Mesenteric fat pad (tissue), 1 donor: ENCODE measurements around the gene AOC1. TPM values are rescaled to one million over a fixed set of nuclear protein-coding genes. Genes with fewer than 3 reads are reported as not detected.

Experiments used
- DNase-seq: peaks from one replicate; pipeline ENCODE4 v3.0.0-alpha.2; 2020; ENCODE audit warnings: low spot score
- total RNA-seq: library from RNA; stranded (reverse); fragmentation: NEBNext Ultra II Directional; extraction: Animal tissue kit (Norgen Biotek cat#: 25700); gene quantifications from one replicate; pipeline ENCODE4 v1.2.1, GENCODE V29; 2021
- donor health status: DM: yes; HTN: yes; CAD: no.

Gene AOC1
- total RNA-seq, 1 donor from 2014 or later = 0.67 TPM

- no peak for DNase-seq
Measured at GRCh38 chr7:150835019-150835418, 17.3 kb upstream of the AOC1 start.

- DNase-seq = no peak
Measured at GRCh38 chr7:150835702-150836280, 16.5 kb upstream of the AOC1 start.

GRCh38 chr7:150838965-150839650 is 13.2 kb upstream of the AOC1 start:
- DNase-seq = no peak

- no peak for DNase-seq
Measured at GRCh38 chr7:150842018-150842417, 10.3 kb upstream of the AOC1 start.

- no peak for DNase-seq
Measured at GRCh38 chr7:150842716-150843115, 9.6 kb upstream of the AOC1 start.

GRCh38 chr7:150845421-150845861 is 6.9 kb upstream of the AOC1 start:
- DNase-seq = no peak

- no peak for DNase-seq
Measured at GRCh38 chr7:150846291-150847115, 5.8 kb upstream of the AOC1 start.

GRCh38 chr7:150847536-150847935 is 4.8 kb upstream of the AOC1 start:
- no peak for DNase-seq

- DNase-seq = no peak
Measured at GRCh38 chr7:150848111-150848510, 4.2 kb upstream of the AOC1 start.

GRCh38 chr7:150848561-150849115 is 3.7 kb upstream of the AOC1 start:
- DNase-seq = no peak

- no peak for DNase-seq
Measured at GRCh38 chr7:150849204-150849775, 3.0 kb upstream of the AOC1 start.

- no peak for DNase-seq
Measured at GRCh38 chr7:150850273-150850672, 2.0 kb upstream of the AOC1 start.

- no peak for DNase-seq
Measured at GRCh38 chr7:150851492-150852370, 586 bp upstream of the AOC1 start.

GRCh38 chr7:150854066-150855000 is 2.0 kb downstream of the AOC1 start:
- DNase-seq = peak; percentile 64

- peak; percentile 28 for DNase-seq
Measured at GRCh38 chr7:150855046-150855445, 2.7 kb downstream of the AOC1 start.

GRCh38 chr7:150855476-150856302 is 3.4 kb downstream of the AOC1 start:
- peak; percentile 51 for DNase-seq

- peak; percentile 86 for DNase-seq
Measured at GRCh38 chr7:150856303-150857275, 4.3 kb downstream of the AOC1 start.
